HUDEP-2 (cell line): ENCODE results near the gene STUB1.

ENCODE experiments used
- DNase-seq, 76 experiments: peaks; one replicate each; lab custom pipeline; 2025; ENCODE audit not compliant: unreplicated experiment in 76 of 76; lab: John Stamatoyannopoulos, UW

The STUB1 gene

GRCh38 chr16:692356-693108 lies 12.3 kb downstream of the STUB1 start:
- no peak for DNase-seq

GRCh38 chr16:693364-693763 lies 13.2 kb downstream of the STUB1 start:
- no peak for DNase-seq

DNA sequence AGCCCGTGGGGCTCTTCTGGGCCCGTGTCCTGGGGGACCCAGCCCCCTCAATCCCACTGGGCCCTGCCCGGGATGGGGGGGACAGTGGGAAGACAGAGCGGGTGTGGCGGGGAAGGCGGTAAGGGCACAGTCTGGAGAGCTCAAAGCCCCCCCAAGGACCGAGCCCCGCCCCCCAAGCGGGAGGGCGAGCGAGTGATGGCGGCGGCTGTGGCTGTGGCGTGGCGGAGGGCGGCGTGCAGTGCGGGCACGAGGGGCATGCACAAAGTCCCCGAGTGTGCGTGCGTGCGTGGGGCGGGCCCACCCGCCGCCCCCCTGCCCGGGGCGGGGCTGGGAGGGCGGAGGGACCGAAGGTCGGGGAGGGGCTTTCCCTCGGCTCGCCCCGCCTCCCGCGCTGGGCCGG lies 13.6 kb downstream of the STUB1 start:
- no peak for DNase-seq

DNA sequence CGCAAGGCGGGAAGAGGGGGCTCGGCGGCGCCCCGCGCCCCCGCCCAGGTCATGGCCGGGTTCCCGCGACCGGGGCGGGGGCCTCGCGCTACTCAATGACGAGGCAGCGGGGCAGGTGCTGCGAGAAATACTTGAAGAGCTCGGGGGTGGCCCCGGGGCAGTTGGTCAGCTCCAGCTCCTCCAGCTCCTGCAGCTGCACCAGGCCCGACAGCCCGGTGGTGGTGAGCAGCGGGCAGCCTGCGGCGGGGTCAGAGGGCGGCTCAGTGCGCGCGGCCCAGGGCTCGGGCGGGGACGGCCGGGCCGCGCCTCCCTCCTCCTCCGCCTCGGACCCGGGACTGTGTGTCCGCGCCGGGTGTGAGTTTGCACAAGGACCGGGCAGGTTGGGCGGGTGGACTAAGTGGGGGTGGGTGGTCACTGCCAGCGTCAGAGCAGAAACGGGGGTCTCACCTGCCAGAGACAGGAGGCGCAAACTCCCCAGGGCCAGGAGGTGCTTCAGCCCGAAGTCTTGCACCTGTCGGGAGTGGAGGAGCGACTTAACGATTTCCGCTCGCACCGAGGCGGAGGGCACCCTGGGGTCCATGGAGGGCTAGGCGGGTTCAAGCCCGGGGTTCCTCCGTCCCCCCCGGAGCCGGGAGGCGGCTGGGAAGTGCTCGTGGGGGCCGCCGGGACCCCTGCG lies 14.1 kb downstream of the STUB1 start:
- no peak for DNase-seq

DNA sequence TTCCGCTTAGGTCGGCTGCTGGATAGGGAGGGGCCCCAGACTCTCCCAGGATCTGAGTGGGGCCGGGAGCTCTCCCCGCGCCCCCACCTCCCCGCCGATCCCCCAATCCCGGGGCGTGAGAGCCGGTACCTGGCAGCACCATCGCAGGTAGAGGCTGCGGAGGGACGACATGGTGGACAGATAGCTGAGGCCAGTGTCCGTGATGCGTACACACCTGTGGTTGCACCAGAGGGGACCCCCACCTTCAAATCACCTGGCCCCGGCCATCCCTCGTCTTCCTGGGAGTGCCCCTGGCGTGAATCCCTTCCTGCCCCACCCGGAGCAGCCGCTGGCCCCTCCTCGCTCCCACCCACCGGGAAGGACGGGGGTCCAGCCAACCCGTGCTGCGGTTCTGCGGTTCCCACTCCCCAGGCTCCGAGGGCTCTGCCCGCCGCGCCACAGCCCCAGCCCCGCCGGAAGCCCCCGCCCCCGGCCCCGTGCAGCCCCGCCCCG lies 14.7 kb downstream of the STUB1 start:
- no peak for DNase-seq

GRCh38 chr16:695355-696089 lies 15.3 kb downstream of the STUB1 start:
- peak in 37 of 76 experiments; percentile 5 to 60 (median 28) for DNase-seq

DNA sequence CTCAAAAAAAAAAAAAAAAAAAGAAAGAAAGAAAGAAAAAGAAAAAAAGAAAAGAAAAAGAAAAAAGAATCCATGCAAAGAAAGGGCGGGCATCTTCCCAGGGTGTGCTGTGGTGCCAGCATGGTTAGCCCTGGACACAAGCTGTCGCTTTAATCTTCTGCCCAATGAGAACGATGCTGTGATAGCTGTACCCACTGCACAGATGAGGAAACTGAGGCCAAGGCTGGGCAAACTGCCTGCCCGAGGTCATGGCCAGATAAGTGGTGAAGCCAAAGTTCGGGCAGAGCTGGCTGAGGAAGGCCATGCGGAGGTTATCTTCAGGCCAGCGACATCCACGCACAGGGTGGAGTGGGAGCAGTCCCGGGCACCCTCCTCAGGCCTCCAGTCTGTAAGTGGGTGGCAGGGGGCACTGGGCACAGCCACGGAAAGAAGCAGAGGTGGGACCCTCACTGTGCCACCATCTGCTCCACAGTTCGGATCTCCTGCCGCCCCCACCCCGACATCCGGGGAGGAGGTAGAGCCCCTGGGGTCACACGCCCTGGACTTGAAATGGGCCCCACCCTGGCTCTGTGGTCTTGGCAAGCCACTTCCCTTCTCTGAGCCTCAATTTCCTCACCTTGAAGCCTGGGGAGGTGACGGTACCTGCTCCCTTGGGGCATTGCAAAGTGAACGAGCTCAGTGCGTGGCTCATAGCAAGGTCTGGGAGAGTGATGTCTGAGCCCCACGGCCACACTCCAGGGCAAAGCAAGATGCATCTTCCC lies 18.9 kb downstream of the STUB1 start:
- no peak for DNase-seq

DNA sequence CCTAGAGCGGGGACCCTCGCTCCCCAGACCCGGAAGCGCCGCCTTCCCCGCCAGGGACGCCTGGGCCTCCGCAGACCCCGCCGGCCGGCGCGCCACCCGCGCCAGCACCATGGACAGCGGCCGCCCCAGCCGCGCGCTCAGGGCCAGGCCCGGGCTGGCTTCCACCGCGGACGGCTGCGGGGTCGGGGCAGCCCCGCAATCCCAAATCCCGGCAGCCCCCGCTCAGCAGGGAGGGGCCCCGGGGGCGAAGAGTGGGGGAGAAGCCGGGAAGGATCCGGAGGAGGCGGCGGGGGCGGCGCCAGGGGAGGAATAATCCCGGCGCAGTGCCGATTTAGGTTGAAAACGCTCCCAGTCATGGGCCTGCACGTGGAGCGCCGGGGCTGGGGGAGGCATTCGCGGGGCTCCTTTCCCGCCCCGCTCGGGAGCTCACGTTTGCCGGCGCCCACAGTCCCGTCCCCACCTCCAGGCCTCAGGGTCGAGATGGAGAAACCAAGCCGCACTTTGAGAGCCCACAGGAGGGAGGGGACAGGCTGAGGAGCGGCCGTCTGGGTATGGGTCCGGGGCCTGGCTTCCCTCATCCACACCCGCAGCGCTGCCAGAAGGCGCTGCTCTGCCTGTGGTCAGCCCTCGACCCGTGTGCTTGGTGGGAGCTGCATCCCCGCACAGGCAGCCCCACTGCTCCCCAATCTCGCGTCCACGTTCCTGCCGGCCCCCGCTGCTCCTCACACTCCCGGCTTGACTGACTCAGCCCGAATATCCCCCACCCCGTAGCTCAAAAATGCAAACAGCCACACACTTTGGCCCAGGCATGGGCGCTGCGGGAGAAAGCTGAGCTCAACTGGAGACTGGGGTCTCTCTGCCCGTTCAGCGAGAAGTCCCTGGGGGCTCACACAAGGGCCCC lies 20.7 kb downstream of the STUB1 start:
- DNase-seq, result peak in 4 of 76 experiments; percentile 8 to 36 (median 14)

DNA sequence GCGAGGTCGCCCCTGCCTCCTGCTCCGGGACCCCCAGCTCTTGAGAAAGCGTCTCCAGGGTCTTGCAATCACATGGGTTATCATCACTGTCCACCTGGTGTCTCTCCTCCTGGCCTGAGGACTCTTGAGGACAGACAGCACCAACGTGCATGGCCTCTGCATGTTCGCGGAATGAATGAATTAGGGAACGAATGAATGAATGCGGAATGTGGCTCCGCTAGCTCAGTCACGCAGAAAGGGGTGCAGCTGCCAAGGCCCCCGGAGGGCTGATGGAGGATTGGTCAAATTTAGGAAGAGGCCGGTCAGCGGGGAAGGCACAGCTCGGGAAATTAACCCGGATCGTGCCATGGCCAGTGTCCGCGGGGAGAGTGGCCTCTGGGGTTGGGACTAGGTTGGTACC lies 22.1 kb downstream of the STUB1 start:
- DNase-seq, result no peak

DNA sequence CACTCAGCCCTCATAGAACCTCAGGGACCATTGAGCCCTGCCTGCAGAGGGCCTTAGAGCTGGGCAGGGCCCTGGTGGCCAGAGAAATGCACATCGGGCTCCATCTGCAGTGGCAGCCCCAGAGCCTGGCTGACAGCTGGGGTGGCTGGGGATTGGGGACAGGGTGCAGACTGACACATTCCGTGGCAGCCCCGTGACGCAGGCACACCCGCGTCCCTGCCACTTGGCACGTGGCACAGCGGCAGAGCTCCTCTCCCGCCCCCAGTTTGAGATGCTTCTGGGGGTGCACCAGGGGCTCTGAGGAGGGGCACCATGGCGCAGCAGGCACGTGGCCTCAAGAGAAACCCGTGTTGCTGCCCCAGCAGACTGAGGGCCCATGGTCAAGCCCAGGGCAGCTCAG lies 23.2 kb downstream of the STUB1 start:
- DNase-seq, result no peak

GRCh38 chr16:704047-704446 lies 23.8 kb downstream of the STUB1 start:
- no peak for DNase-seq

DNA sequence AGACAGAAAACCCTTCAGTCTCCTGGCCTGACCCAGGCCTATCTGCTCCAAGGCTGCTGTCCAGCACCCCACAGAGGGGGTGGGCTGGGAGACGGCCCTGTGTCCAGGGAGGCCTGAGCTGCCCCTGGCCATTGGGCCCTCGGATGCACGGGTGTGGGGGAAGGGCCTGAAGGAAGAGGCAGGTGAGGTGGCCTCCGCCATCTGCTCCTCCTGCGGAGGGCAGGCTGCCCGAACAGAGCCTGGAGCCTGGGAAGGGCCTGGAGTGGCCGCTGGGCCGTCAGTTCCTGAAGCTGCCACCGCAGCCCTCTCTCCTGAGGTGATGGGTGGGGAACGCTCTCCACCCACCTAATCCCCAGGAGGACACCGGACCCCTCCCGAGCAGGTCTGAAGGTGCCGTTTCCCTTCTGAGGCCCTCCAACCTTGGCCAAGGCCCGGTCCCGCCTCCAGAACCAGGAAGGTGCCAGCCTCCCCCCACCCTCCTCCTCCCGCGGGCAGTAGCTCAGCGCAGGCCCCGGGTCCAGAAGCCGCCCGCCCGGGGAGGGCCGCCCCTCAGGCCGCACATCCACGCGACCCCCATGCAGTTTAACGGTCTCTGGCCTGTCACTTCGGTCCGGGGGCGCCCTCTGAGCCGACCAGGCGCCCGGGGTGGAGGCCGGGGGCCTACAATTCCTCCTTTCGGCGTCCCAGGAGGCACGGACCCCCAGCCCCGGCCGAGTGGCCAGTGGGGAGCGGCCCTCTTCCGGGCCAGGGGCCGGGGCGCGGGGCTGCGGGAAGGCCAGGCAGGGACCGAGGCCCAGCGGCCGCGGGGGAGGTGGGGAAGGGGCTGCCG lies 24.6 kb downstream of the STUB1 start:
- DNase-seq, result no peak

DNA sequence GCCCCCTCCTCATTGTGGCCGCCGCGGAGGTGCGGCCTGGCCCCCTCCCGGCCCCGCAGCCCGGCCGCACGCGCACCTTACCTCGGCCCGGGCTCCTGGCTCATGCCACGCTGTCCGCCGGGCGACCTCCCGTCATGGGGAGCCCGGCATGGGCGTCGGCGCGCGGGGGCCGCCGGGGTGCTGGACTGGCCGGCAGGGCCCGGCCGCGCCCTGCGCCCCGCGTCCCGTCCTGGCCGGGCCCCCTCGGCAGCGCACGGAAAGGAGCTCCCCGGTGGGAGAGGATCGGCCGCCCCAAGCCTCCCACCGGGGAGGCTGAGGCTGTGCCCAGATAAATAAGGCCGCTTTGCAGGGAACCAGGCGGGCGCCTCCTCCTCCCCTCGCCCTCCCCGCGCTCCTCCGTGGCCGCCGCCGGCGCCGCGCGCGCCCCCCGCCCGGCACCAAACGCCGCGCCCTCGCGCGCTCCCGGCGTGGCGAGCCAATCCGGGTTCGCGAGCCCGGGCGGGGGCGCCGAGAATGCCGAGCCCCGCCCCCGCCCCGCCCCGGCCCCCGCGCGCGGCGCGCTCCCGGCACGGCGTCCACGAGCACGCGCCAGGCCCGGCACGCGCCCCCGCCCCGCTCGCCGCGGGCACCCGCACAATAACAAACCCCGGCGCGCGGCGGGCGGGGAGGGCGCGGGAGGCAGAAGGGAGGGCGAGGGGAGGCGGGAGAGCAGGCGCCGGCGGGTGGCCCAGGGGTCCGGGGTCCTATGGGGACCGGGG lies 25.4 kb downstream of the STUB1 start, which contains the start of gene FBXL16:
Gene FBXL16, minus strand, starts transcription at position 371 of the 758 bp plus-strand sequence. CDS start 8,396 bp downstream, outside the sequence.
- peak in 2 of 76 experiments; percentile 17 to 26 for DNase-seq

- DNase-seq, result no peak
These were observed 26.2 kb downstream of the STUB1 start for GRCh38 chr16:706189-707061.

- peak in 4 of 76 experiments; percentile 8 to 32 (median 18) for DNase-seq
These were observed 26.9 kb downstream of the STUB1 start for GRCh38 chr16:707062-707538.

GRCh38 chr16:708019-708418 lies 27.8 kb downstream of the STUB1 start:
- DNase-seq, result no peak

DNA sequence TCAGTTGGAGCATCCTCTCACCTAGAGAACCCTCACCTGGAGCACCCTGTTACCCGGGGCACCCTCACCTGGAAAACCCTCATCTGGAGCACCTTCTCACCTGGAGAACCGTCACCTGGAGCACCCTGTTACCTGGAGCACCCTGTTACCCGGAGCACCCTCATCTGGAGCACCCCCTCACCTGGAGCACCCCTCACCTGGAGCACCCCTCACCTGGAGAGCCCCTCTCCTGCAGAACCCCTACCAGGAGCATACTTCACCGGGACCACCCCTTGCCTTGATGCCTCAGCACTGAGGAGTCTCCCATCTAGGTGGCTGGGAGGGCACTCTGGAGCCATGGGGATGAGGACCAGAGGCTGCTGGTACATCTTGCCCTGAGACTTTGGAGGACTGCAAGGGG lies 28.7 kb downstream of the STUB1 start:
- no peak for DNase-seq
